Mesodermal cell (in vitro differentiated cells): ENCODE results near the gene ARHGAP6.

Source experiments
- H3K27ac ChIP-seq: 2 replicates; pipeline ENCODE4 v1.7.0; 2013; ENCODE audit warnings: mild to moderate bottlenecking, low read depth, low read length, moderate library complexity; ENCODE audit not compliant: severe bottlenecking
- H3K36me3 ChIP-seq: 2 replicates; pipeline ENCODE4 v1.7.1; 2013; ENCODE audit warnings: mild to moderate bottlenecking, low read length, moderate library complexity; ENCODE audit not compliant: control insufficient read depth, insufficient read depth
- H3K4me1 ChIP-seq: one replicate; pipeline ENCODE4 v1.7.1; 2013; ENCODE audit warnings: mild to moderate bottlenecking, low read length; ENCODE audit not compliant: insufficient read depth, control insufficient read depth, poor library complexity, severe bottlenecking
- H3K4me3 ChIP-seq: 2 replicates; pipeline ENCODE4 v1.7.0; 2013; ENCODE audit warnings: low read length, control low read depth, mild to moderate bottlenecking; ENCODE audit not compliant: insufficient read depth, poor library complexity, severe bottlenecking; ENCODE audit errors: extremely low read depth
- H3K9me3 ChIP-seq: 2 replicates; pipeline ENCODE4 v1.7.1; 2013; ENCODE audit warnings: mild to moderate bottlenecking, low read length, moderate library complexity; ENCODE audit not compliant: control insufficient read depth
- WGBS, 2 experiments: methylation state at CpG; one replicate each; pipeline ENCODE4 v1.1.5; 2013; ENCODE audit warnings: missing lambda C conversion rate in 2 of 2; ENCODE audit not compliant: insufficient coverage in 2 of 2; 5-methylcytosine and 5-hydroxymethylcytosine counted together

The ARHGAP6 gene

DNA sequence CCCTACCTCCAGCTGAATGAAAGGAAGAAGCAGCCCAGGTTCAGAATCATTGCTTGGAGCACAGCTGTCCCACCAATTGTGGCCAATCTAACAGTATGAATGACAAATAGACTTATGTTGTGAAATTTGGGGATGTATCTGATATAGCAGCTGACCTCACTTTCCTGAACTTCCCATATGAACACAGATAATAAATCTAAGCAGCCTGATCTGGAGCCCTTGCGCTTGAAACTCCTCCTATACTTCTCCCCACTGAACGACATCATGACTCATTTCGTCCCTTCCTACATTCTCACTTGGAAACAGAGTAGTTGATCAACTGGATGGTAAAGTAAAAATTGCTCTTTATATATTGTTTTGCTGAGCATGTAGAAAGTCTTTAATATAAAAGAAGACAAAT is 396.7 kb downstream of the ARHGAP6 start:
- Histone ChIP-seq H3K4me3 (no peak overlapping the region), H3K36me3 (no peaks in the 10 kb centered on the region), H3K9me3 (no peaks in the 10 kb centered on the region), H3K4me1 (peaks cover 4% of the 10 kb centered on the region), H3K27ac (no peak overlapping the region)
- no CpG with 5 or more reads among the region's 3 CpGs for WGBS, 2 experiments

DNA sequence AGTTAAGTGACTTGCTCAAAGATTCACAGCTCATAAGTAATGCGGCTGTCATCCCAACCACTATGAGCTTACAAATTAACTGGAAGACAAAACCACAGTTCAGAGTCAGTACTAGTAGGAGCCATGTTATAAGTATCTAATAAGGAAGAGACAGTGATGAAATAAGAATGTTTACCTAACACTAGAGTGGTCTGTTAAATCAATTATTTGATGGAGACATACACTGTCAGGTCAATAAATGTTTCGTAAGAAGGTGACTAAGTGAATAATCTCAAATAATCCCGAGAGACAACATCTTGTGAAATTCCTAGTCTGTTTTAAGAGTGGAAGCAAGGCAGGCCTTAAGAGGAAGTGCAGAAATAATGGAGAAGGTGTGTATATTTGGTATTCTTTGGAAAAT is 398.3 kb downstream of the ARHGAP6 start:
- H3K4me3 ChIP-seq, result no peak overlapping the region
- H3K27ac ChIP-seq, result no peak overlapping the region
- peaks cover 4% of the 10 kb centered on the region for H3K4me1 ChIP-seq
- WGBS, 2 experiments, result no CpG with 5 or more reads among the region's 3 CpGs
- H3K9me3 ChIP-seq, result no peaks in the 10 kb centered on the region
- H3K36me3 ChIP-seq, result no peaks in the 10 kb centered on the region

DNA sequence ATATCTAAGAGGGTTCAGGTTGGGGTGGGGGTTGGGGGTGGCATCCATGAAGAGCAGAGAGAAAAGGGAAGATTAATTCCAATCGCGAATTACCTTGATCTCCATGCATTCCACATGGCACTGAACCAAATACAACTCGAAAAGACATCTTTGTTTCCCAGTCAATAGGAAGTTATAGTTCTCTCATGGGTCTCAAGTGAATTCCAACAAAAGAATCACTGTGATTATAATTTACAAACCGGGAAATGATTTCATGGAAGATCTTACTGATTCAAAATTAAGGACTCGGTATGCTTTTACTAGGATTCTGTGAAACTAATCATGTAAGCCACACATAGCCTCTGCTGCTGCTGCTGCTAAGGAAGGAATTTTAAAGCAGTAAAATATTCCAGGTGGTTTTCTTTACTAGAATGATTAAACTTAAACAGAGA is 399.1 kb downstream of the ARHGAP6 start:
- H3K4me1 ChIP-seq, result peaks cover 4% of the 10 kb centered on the region
- H3K27ac ChIP-seq, result no peak overlapping the region
- no peak overlapping the region for H3K4me3 ChIP-seq
- no peaks in the 10 kb centered on the region for H3K9me3 ChIP-seq
- no peaks in the 10 kb centered on the region for H3K36me3 ChIP-seq
- WGBS, 2 experiments, result no CpG with 5 or more reads among the region's 5 CpGs

DNA sequence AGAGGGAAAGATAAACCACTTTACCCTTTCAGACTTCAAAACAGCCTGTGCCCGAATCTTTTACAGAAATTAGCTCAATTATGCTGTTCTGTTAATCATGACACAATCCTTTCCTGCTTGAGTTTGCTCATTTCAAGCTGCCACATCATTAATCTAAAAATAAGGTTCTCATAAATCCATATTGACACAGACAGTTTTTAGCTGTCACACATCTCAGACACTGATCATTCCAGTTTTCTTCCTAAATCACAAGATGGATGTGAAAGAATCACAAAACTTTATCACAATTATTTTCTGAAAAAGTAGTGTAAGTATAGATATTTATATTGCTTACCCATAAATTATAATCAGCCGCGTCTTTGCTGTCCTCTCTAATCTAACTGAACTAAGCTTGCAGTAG is 400.4 kb downstream of the ARHGAP6 start:
- Histone ChIP-seq H3K36me3 (no peaks in the 10 kb centered on the region), H3K27ac (no peak overlapping the region), H3K9me3 (no peaks in the 10 kb centered on the region), H3K4me1 (no peaks in the 10 kb centered on the region), H3K4me3 (no peak overlapping the region)
- 100% methylated on average over 1 of the region's 3 CpGs for WGBS, 2 experiments

DNA sequence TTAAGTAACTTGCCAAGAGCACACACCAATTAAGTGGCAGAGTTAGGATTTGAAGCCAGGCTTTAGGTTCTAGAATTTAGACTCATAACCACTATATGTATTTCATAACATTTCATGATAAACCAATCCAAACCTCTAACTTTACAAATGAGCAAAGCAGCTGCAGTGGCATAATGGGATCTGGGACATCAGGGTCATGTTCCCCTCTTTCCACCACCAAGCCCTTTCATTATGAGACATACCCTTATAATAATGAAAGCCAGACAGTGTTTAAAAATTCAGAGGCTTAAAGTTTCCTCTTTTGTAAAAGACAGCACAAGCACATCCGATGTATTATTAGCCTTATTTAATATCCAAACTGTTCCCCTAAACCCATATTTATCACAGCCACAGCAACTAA is 400.8 kb downstream of the ARHGAP6 start:
- Histone ChIP-seq H3K4me1 (no peaks in the 10 kb centered on the region), H3K36me3 (no peaks in the 10 kb centered on the region), H3K4me3 (no peak overlapping the region), H3K27ac (no peak overlapping the region), H3K9me3 (no peaks in the 10 kb centered on the region)
- no CpG with 5 or more reads among the region's 1 CpG for WGBS, 2 experiments

DNA sequence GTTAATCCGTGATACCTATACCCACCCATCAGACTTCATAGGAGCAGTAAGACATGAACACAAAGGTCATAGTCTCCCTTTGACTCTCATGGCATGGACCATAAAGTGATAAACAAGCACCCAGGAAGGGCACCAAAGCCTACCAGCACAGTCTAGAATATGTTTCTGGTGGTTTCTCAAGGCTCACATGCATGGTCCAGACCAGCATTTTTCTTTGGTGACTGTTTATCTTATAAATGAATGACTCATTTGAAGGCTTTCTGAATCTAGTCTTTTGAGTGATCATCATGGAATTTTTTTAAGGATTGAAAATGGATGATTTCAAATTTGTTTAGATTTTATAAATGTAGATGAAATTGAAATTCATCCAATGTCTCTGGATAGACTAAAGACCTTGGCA is 404.5 kb downstream of the ARHGAP6 start:
- H3K4me1 ChIP-seq, result no peaks in the 10 kb centered on the region
- no peaks in the 10 kb centered on the region for H3K9me3 ChIP-seq
- WGBS, 2 experiments, result no CpG with 5 or more reads among the region's 1 CpG
- H3K4me3 ChIP-seq, result no peak overlapping the region
- no peak overlapping the region for H3K27ac ChIP-seq
- no peaks in the 10 kb centered on the region for H3K36me3 ChIP-seq

DNA sequence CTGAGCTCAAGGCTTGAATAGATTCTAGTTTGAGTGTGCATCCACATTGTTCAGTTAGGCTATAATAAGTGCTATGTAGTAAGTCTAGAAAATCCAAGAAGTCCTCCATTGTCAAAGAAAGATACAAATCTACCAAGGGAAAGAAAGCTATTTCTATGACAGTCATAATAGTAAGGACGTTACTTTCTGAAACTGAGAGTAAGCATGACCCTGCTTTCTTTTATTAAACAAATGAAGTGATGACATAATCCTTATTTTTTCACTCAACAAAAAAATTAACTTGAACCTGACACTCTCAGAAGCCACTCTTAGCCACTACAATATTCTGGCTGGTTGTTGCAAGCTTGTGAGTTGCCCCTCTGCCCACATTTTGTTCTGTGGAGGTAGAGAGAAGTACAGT is 406.3 kb downstream of the ARHGAP6 start:
- no peak overlapping the region for H3K27ac ChIP-seq
- H3K36me3 ChIP-seq, result no peaks in the 10 kb centered on the region
- WGBS, 2 experiments, result no CpG with 5 or more reads among the region's 1 CpG
- no peaks in the 10 kb centered on the region for H3K9me3 ChIP-seq
- no peaks in the 10 kb centered on the region for H3K4me1 ChIP-seq
- no peak overlapping the region for H3K4me3 ChIP-seq

DNA sequence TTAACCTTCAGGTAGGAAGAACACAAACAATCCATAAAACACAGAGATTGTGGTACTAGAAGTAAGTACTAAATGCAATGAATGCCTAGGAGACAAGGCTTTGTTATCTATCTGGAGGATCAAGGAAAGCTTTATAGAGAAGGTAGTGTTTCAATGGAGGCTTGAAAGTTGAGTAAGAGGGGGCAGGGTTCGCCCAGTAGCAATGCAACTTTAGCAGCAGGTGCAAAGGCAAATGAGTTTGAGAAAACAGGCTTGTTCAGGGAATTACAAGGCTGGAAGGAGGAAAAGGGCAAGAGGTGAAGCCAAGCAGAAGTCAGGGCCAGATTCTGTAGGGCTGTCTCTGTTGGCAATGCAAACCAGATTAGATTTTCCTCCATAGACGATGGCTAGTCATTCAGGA is 408.0 kb downstream of the ARHGAP6 start:
- H3K4me1 ChIP-seq, result no peaks in the 10 kb centered on the region
- 90 to 100% methylated on average over 1 to 2 of the region's 2 CpGs for WGBS, 2 experiments
- no peaks in the 10 kb centered on the region for H3K36me3 ChIP-seq
- no peak overlapping the region for H3K4me3 ChIP-seq
- H3K9me3 ChIP-seq, result no peaks in the 10 kb centered on the region
- H3K27ac ChIP-seq, result no peak overlapping the region

DNA sequence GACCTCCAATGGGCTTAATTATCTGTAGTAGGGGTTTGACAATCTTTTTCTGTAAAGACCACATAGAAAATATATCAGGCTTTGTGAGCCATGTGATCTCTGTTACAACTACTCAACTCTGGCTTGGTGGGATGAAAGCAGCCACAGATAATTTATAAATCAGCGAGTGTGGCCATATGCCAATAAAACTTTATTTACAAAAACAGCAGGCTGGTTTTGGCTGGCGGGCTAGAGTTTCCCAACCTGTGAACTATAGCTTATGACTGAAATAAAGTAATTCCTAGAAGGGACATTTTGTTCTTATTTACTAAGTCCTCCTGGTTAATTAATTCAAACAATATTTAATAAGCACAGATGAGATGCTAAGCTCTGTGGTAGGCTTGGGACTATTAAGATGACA is 408.4 kb downstream of the ARHGAP6 start:
- no peaks in the 10 kb centered on the region for H3K4me1 ChIP-seq
- H3K27ac ChIP-seq, result no peak overlapping the region
- no peaks in the 10 kb centered on the region for H3K9me3 ChIP-seq
- whole genome bisulfite sequencing, 2 experiments, result no CpG with 5 or more reads among the region's 2 CpGs
- H3K36me3 ChIP-seq, result no peaks in the 10 kb centered on the region
- no peak overlapping the region for H3K4me3 ChIP-seq

DNA sequence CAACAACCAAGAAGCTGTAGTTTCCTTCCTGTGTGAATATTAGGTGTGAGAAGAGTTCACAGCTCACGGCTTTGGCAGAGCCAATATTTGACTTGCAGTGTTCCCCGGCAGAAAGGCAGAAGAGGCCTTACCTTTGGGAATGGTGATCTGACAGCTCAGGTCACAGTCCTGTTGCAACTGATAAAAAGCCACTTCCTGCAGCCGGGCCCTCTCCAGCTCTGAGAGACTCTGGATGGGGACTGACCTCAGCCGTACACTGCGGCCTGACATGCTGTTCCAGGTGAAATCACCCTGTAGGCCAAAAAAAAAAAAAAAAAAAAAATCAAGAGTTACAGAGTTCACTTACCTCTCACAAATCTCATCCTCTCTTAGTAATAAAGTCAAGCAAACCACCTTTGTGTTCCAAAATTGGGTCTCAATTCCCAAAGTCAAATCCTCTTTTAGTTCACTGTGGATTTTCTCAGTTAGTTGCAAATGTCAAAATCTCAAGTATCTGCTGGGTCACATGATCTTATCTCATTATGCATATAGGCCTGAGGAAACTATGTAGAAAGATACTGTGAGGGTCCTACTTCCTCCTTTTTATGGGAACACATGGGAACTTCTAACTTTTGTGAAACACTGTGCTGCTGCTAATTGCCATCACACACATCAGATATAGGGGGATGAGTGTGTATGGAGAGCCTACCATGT is 411.2 kb downstream of the ARHGAP6 start:
- Histone ChIP-seq H3K36me3 (no peaks in the 10 kb centered on the region), H3K9me3 (no peaks in the 10 kb centered on the region), H3K4me3 (no peak overlapping the region), H3K27ac (no peak overlapping the region), H3K4me1 (no peaks in the 10 kb centered on the region)
- 85 to 100% methylated on average over 1 to 5 of the region's 5 CpGs for WGBS, 2 experiments

DNA sequence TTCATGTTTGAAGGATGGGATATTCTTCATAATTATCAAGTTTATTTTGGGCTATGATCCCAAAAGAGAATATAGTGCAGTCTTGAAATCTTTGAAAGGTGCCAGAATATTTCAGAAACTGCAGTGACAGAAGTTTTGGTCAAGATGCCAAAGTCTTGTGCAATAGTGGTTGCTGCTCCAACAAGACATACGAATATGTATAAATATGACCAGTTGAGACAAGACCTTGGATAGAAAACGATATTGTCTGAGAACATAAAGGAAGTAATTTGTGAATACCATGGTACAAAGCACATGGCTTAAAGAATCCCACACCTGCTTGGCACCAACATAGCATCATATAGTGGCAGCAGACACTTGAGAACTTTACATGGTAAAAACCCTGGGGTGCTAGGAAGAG is 421.1 kb downstream of the ARHGAP6 start:
- H3K36me3 ChIP-seq, result no peaks in the 10 kb centered on the region
- 100% methylated on average over 1 of the region's 2 CpGs; no CpG with 5 or more reads in 1 of the 2 experiments for WGBS, 2 experiments
- H3K4me1 ChIP-seq, result no peaks in the 10 kb centered on the region
- no peak overlapping the region for H3K27ac ChIP-seq
- H3K9me3 ChIP-seq, result no peaks in the 10 kb centered on the region
- H3K4me3 ChIP-seq, result no peak overlapping the region
